Measurements from ENCODE around the gene SLC17A1. TPM values are rescaled to one million over a fixed set of nuclear protein-coding genes. Genes with fewer than 3 reads are reported as not detected.

The SLC17A1 gene
- total RNA-seq, 1 experiment from 2014 or later = not detected

DNA sequence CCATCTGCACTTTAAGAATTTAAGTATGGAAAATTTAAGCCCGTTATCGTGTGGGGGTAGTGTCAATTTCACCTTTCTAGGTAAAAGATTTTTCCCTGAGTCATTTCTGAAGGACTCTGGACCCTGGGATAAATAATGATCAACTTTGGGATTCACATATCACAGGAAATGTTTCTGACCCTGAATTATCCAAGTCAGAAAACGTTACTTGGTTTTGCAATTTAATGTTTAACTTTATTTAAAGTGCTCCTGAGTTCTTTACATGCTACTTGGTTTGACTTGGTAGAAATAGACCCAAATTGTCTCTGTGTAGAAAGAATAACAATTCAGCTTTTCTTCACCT lies 43.7 kb upstream of the SLC17A1 start:
- CTCF ChIA-PET = no interaction called here
- in situ Hi-C loops (cut with HindIII; ENCODE audit: low pct_unique_long_range_greater_than_20kb, low sequenced_read_pairs) (no loop called here), intact Hi-C loops (cut with micrococcal nuclease; ENCODE audit: unreplicated experiment) (no loop called here)
- DNase-seq (ENCODE audit: low read depth, low spot score) (no peak), ATAC-seq (no peak)
- H3K36me3 ChIP-seq (ENCODE audit: control insufficient read depth, insufficient read depth, low read length) = no peaks in the 10 kb centered on the region
- TF ChIP-seq TCF7L2 (IDR thresholded peaks at IDR 0.05; ENCODE audit: low read depth, low read length) (no peak), SIN3A (IDR thresholded peaks at IDR 0.05; ENCODE audit: borderline replicate concordance, insufficient read depth, low read depth, low read length) (no peak), POLR2AphosphoS5 (IDR thresholded peaks at IDR 0.05; ENCODE audit: low read depth, low read length) (no peak)
- TF ChIP-seq, protein P1, sequence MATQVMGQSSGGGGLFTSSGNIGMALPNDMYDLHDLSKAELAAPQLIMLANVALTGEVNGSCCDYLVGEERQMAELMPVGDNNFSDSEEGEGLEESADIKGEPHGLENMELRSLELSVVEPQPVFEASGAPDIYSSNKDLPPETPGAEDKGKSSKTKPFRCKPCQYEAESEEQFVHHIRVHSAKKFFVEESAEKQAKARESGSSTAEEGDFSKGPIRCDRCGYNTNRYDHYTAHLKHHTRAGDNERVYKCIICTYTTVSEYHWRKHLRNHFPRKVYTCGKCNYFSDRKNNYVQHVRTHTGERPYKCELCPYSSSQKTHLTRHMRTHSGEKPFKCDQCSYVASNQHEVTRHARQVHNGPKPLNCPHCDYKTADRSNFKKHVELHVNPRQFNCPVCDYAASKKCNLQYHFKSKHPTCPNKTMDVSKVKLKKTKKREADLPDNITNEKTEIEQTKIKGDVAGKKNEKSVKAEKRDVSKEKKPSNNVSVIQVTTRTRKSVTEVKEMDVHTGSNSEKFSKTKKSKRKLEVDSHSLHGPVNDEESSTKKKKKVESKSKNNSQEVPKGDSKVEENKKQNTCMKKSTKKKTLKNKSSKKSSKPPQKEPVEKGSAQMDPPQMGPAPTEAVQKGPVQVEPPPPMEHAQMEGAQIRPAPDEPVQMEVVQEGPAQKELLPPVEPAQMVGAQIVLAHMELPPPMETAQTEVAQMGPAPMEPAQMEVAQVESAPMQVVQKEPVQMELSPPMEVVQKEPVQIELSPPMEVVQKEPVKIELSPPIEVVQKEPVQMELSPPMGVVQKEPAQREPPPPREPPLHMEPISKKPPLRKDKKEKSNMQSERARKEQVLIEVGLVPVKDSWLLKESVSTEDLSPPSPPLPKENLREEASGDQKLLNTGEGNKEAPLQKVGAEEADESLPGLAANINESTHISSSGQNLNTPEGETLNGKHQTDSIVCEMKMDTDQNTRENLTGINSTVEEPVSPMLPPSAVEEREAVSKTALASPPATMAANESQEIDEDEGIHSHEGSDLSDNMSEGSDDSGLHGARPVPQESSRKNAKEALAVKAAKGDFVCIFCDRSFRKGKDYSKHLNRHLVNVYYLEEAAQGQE (IDR thresholded peaks at IDR 0.05; ENCODE audit: insufficient read depth in 1 of 2, low read depth in 2 of 2, low read length in 1 of 2) = no peak
- TF ChIP-seq, protein P2, sequence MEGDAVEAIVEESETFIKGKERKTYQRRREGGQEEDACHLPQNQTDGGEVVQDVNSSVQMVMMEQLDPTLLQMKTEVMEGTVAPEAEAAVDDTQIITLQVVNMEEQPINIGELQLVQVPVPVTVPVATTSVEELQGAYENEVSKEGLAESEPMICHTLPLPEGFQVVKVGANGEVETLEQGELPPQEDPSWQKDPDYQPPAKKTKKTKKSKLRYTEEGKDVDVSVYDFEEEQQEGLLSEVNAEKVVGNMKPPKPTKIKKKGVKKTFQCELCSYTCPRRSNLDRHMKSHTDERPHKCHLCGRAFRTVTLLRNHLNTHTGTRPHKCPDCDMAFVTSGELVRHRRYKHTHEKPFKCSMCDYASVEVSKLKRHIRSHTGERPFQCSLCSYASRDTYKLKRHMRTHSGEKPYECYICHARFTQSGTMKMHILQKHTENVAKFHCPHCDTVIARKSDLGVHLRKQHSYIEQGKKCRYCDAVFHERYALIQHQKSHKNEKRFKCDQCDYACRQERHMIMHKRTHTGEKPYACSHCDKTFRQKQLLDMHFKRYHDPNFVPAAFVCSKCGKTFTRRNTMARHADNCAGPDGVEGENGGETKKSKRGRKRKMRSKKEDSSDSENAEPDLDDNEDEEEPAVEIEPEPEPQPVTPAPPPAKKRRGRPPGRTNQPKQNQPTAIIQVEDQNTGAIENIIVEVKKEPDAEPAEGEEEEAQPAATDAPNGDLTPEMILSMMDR (IDR thresholded peaks at IDR 0.05) = no peak
- no peak overlapping the region for H3K27ac ChIP-seq (ENCODE audit: low read length)
- no peak overlapping the region for H3K4me3 ChIP-seq (ENCODE audit: low read depth in 2 of 2, low read length in 2 of 2)
- no peaks in the 10 kb centered on the region for H3K4me1 ChIP-seq (ENCODE audit: control insufficient read depth, insufficient read depth, low read length)
- H3K27me3 ChIP-seq (ENCODE audit: control insufficient read depth, insufficient read depth, low read length) = no peaks in the 10 kb centered on the region
- BruUV-seq (replicated peaks) = no TSS peak
- H3K9me3 ChIP-seq (ENCODE audit: control insufficient read depth, insufficient read depth, low read depth, low read length) = no peaks in the 10 kb centered on the region
- POLR2A ChIA-PET = no interaction called here

DNA sequence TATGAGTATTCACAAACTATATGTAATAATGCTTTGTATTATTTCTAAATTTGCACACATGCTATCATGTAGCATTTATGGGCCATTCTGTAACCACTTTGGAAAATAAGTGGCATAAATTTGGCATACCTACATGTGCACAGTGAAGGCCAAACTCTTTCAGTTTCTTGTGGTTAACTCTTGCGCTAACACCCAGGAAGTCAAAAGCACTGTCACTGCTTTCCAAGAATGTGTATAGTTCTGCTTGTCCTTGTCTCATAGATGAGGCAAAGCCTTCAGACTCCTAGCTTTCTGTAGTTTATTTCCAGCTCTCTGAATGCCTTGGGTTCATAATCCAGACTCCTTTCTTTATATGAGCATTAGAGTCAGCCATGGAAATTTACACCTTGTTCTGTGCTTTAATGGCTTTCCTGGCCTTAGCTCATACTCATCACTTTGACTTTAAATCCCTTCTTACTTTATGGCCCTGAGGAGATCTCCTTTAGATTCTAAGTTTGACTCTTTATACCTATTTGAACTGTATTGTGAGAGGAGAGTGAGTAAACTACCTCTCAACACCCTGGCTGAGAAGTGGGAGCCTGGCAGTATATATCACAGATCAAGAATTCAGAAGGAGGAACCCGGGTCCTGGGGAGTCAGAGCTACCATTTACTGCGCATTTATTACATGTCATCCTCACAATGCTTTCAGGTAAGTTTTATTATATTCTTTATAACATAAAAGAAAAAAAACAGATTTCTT lies 43.1 kb upstream of the SLC17A1 start:
- CTCF ChIA-PET = no interaction called here
- no peaks in the 10 kb centered on the region for H3K36me3 ChIP-seq (ENCODE audit: control insufficient read depth, insufficient read depth, low read length)
- POLR2A ChIA-PET = no interaction called here
- DNase-seq (ENCODE audit: low read depth, low spot score) (no peak), ATAC-seq (no peak)
- in situ Hi-C loops (cut with HindIII; ENCODE audit: low pct_unique_long_range_greater_than_20kb, low sequenced_read_pairs) = no loop called here
- no peak overlapping the region for H3K4me3 ChIP-seq (ENCODE audit: low read depth in 2 of 2, low read length in 2 of 2)
- H3K27ac ChIP-seq (ENCODE audit: low read length) = no peak overlapping the region
- no peaks in the 10 kb centered on the region for H3K27me3 ChIP-seq (ENCODE audit: control insufficient read depth, insufficient read depth, low read length)
- H3K9me3 ChIP-seq (ENCODE audit: control insufficient read depth, insufficient read depth, low read depth, low read length) = no peaks in the 10 kb centered on the region
- TF ChIP-seq POLR2AphosphoS5 (IDR thresholded peaks at IDR 0.05; ENCODE audit: low read depth, low read length) (no peak), TCF7L2 (IDR thresholded peaks at IDR 0.05; ENCODE audit: low read depth, low read length) (no peak), SIN3A (IDR thresholded peaks at IDR 0.05; ENCODE audit: borderline replicate concordance, insufficient read depth, low read depth, low read length) (no peak)
- TF ChIP-seq, protein P2 (IDR thresholded peaks at IDR 0.05) = no peak
- TF ChIP-seq, protein P1 (IDR thresholded peaks at IDR 0.05; ENCODE audit: insufficient read depth in 1 of 2, low read depth in 2 of 2, low read length in 1 of 2) = no peak
- intact Hi-C loops (cut with micrococcal nuclease; ENCODE audit: unreplicated experiment) = no loop called here
- H3K4me1 ChIP-seq (ENCODE audit: control insufficient read depth, insufficient read depth, low read length) = no peaks in the 10 kb centered on the region
- no TSS peak for BruUV-seq (replicated peaks)

Measured in Panc1 (cell line).